AG04449 (cell line): ENCODE measurements around the gene C1QL2.
A peak's percentile ranks its signal among the peaks of the same experiment; 100 is the strongest.

Experiments
- CTCF ChIA-PET: fragments of 350-600 bp; formaldehyde crosslinking; extraction: SDS; loops from one replicate; lab custom pipeline; 2021; ENCODE audit warnings: antibody characterized with exemption; lab: Yijun Ruan, JAX
- POLR2A ChIA-PET: fragments of 400-600, 350-600 bp; formaldehyde crosslinking; extraction: SDS; loops from one replicate; lab custom pipeline; 2020; ENCODE audit warnings: antibody characterized with exemption, inconsistent platforms; lab: Yijun Ruan, JAX
- DNase-seq: peaks from one replicate; pipeline ENCODE4 v3.0.0-alpha.2; 2010; ENCODE audit warnings: low read depth, low spot score
- H3K4me3 ChIP-seq: 2 replicates; pipeline ENCODE4 v1.5.1; 2011; ENCODE audit warnings: low read depth, mild to moderate bottlenecking, control low read depth, low read length
- TF ChIP-seq, protein P1 (sequence below): IDR thresholded peaks from one replicate; pipeline ENCODE4 v1.5.1; 2011; ENCODE audit warnings: mild to moderate bottlenecking, moderate library complexity, low read length, control low read depth, inconsistent platforms; ENCODE audit not compliant: insufficient read depth; ENCODE audit errors: missing control alignments

Gene C1QL2

DNA sequence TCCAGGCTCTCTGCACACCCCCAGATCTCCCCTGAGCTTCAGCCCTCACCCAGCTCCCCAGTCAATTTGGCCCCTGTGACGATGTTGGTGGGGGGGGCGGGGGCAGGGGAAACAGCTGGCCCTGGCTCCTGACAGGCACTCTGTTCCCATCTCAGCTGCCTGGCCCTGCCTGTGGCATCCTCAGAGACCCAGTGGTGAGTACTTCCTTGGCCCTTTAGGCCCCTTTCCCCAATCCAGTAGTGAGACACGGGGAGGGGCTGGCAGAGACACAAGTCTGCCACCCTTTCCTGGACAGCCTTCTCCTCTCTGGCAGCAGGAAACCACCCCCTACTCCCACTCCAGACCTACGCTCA is 19.3 kb upstream of the C1QL2 start:
- ChIA-PET CTCF (interaction anchor here (0.7 kb wide), 1 partner anchor 14 kb away, joined by 3 read pairs; no protein-coding TSS in a partner anchor), POLR2A (no interaction called here)
- no peak overlapping the region for H3K4me3 ChIP-seq
- no peak for DNase-seq
- TF ChIP-seq, protein P1, sequence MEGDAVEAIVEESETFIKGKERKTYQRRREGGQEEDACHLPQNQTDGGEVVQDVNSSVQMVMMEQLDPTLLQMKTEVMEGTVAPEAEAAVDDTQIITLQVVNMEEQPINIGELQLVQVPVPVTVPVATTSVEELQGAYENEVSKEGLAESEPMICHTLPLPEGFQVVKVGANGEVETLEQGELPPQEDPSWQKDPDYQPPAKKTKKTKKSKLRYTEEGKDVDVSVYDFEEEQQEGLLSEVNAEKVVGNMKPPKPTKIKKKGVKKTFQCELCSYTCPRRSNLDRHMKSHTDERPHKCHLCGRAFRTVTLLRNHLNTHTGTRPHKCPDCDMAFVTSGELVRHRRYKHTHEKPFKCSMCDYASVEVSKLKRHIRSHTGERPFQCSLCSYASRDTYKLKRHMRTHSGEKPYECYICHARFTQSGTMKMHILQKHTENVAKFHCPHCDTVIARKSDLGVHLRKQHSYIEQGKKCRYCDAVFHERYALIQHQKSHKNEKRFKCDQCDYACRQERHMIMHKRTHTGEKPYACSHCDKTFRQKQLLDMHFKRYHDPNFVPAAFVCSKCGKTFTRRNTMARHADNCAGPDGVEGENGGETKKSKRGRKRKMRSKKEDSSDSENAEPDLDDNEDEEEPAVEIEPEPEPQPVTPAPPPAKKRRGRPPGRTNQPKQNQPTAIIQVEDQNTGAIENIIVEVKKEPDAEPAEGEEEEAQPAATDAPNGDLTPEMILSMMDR: no peak

DNA sequence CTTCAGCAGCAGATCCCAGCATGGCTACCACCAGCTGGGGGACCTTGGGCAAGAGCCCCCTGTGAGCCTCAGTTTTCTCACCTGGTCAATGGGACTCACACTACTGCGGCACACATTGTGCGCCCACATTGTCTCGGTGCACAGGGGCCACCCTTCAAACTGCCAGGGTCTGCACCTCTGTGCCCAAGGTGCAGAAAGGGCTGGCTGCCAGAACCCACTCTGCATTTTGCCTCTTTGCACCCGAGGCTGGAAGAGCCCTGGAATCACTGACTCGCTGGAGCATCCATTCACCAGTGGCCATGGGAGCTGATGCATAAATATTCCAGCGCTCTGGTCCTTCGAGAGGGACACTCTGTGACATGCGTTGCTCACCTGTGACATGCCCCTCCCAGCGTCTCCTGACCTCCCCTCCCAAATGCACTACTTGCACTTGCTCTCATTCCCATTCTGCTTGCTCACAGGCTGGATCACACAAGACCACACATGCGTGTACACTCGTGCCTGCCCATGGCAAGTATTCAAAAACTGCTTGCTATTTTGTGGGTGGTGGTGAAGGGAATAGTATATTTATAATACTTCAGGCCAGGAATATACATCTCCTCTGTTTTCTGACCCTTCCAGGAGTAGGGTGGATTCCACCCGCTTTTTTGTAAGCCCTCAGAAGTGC is 18.8 kb upstream of the C1QL2 start:
- TF ChIP-seq, protein P1: no peak
- CTCF ChIA-PET: no interaction called here
- no peak overlapping the region for H3K4me3 ChIP-seq
- POLR2A ChIA-PET: no interaction called here
- DNase-seq: no peak

DNA sequence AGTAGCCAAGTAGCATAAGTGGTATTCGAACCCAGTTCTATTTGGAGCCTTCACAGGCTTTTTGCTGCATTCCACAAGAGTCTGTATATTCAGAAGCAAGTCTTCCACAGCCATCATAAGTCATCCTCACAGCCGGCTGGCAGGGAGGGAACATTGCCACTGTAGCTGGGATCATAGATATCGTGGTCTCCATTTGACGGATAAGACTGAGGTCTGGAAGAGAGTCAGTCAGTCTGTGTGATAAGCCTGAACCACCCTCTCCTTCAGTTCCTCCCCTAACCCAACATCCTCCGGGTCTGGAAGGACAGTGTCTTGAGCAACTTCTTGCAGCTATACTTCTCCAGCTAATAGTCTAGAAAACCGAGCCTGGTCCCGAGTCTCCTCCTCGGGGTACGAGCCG is 17.0 kb upstream of the C1QL2 start:
- no peak for DNase-seq
- H3K4me3 ChIP-seq: no peak overlapping the region
- POLR2A ChIA-PET: no interaction called here
- CTCF ChIA-PET: interaction anchor here (1.0 to 3.2 kb wide), 5 partner anchors 12 to 293 kb away, joined by 3 to 13 read pairs (median 7); no protein-coding TSS in a partner anchor
- TF ChIP-seq, protein P1: no peak

DNA sequence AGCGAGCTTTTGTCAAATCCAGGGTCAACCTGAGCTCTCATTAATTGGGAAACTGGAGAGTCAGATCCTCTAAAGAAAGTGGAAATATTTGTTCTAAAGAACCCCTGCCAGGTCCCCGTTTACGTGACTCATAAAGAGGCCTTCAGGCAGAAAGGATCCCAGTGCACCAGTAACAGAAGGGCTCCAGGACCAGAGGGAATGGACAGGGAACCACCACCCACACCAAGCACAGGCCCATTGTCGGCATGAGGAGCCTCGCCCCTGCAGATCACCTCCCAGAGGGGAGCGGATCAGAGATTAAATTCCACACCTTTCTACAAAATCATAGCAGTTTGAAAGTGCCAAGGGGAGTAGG is 16.4 kb upstream of the C1QL2 start:
- POLR2A ChIA-PET: no interaction called here
- no peak for DNase-seq
- TF ChIP-seq, protein P1: no peak

DNA sequence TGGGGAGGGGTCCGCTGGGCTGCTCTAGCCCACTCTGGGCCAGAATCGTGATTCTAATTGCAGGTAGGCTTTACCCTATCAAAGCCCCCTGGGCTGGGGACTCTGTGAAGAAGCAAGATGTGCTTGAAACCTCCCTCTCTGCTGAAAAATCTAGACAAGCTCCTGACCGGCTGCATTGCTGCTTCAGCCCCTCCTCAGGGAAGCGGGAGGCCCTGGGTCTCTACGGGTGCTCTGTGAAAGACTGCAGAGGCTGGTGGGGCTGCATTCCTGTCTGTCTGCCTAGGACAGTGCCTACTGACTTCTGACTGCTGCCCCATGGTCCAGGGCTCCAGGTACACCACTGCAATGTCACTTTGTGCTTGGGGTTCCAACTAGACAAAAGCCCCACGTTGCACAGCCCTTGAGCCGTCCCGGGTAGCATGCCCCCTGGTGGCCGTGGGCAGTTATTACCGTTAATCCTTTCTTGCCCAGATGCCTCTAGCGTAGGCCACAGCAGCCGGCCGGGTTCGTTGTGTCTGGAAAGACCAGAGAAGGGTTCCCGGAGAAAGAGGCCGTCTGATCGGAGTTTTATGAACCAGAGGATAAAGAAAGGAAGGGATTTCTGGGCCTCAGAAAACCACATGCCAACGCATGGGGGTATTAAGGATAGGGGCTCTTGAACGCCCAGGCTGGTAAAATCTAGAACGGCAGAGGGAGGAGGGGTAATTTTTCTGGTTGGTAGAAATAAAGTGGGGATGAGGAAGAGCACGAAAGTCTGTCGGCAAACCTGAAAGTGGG is 15.9 kb upstream of the C1QL2 start:
- TF ChIP-seq, protein P1: peak; percentile 80
- CTCF ChIA-PET: interaction anchor here (1.0 to 3.2 kb wide), 5 partner anchors 11 to 302 kb away, joined by 3 to 13 read pairs (median 7); no protein-coding TSS in a partner anchor
- DNase-seq: no peak
- POLR2A ChIA-PET: no interaction called here
- H3K4me3 ChIP-seq: no peak overlapping the region

More for the DNA sequence above, 16.4 kb upstream of the C1QL2 start:
- CTCF ChIA-PET: interaction anchor here (1.2 to 3.2 kb wide), 4 partner anchors 14 to 293 kb away, joined by 5 to 13 read pairs (median 10); no protein-coding TSS in a partner anchor
- H3K4me3 ChIP-seq: no peak overlapping the region

DNA sequence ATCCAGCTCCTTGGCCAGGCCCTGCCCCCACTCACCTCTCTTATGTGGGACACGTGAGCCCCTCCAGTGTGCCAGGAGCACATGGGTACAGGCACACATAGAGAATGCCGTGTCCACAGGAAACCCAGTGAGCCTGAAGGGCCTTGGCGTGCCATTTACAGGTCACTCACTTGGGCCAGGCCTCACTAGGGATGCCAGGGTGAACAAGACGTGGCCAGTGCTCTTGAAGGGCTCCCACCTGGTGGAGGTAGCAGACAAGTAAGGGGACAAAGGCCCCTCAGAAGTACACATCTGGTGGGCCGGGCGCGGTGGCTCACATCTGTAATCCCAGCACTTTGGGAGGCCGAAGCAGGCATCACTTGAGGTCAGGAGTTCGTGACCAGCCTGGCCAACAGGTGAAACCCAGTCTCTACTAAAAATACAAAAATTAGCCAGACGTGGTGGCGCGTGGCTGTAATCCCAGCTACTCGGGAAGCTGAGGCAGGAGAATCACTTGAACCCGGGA is 15.1 kb upstream of the C1QL2 start:
- POLR2A ChIA-PET: no interaction called here
- CTCF ChIA-PET: interaction anchor here (0.7 to 3.2 kb wide), 7 partner anchors 11 to 301 kb away, joined by 3 to 13 read pairs (median 3); no protein-coding TSS in a partner anchor
- TF ChIP-seq, protein P1: no peak
- DNase-seq: no peak
- H3K4me3 ChIP-seq: no peak overlapping the region
